Stimulated activated naive B cell treated with anti-CD40 and anti-IgM and Interleukin-4, amounts not matched to agents 10 μg/mL and 1 μg/mL and 100 μg/mL, for 72 hours (primary cell): Measurements from ENCODE around the gene NOSTRIN.

Experiments used
- ATAC-seq, 2 donors: fragments of 150-1000 bp; cut with Tn5 transposase; replicated peaks; 2 replicates each; pipeline ENCODE4 v1.10.0; 2021; ENCODE audit warnings: moderate library complexity in 1 of 2
- DNase-seq: peaks from one replicate; pipeline ENCODE4 v3.0.0; 2021
- H3K27ac Mint-ChIP-seq: one replicate; pipeline ENCODE4 v1.8.0; 2022; ENCODE audit warnings: mild to moderate bottlenecking, mixed read lengths
- H3K27me3 Mint-ChIP-seq, 2 donors: one replicate each; pipeline ENCODE4 v1.8.0; 2022; ENCODE audit warnings: mixed read lengths in 2 of 2
- H3K36me3 Mint-ChIP-seq, 2 donors: one replicate each; pipeline ENCODE4 v1.8.0; 2022; ENCODE audit warnings: mixed read lengths in 2 of 2, mild to moderate bottlenecking in 1 of 2
- H3K4me1 Mint-ChIP-seq, 2 donors: one replicate each; pipeline ENCODE4 v1.8.0; 2022; ENCODE audit warnings: mixed read lengths in 2 of 2, mild to moderate bottlenecking in 1 of 2
- H3K4me3 Mint-ChIP-seq, 2 donors: one replicate each; pipeline ENCODE4 v1.8.0; 2022; ENCODE audit warnings: mild to moderate bottlenecking in 2 of 2, mixed read lengths in 2 of 2, moderate library complexity in 1 of 2
- H3K9me3 Mint-ChIP-seq, 2 donors: one replicate each; pipeline ENCODE4 v1.8.0; 2022; ENCODE audit warnings: mixed read lengths in 2 of 2, mild to moderate bottlenecking in 1 of 2

NOSTRIN gene

GRCh38 chr2:168819829-168820489, 17.5 kb downstream of the NOSTRIN start:
- no peaks in the 10 kb centered on the region for H3K27me3 Mint-ChIP-seq
- no peak for ATAC-seq

GRCh38 chr2:168821577-168821976, 19.1 kb downstream of the NOSTRIN start:
- H3K36me3 Mint-ChIP-seq = no peaks in the 10 kb centered on the region
- H3K27ac Mint-ChIP-seq = no peak overlapping the region
- H3K4me1 Mint-ChIP-seq = no peaks in the 10 kb centered on the region
- H3K9me3 Mint-ChIP-seq = no peaks in the 10 kb centered on the region
- H3K4me3 Mint-ChIP-seq = no peak overlapping the region
- no peaks in the 10 kb centered on the region for H3K27me3 Mint-ChIP-seq
- DNase-seq (no peak), ATAC-seq (no peak)

More at GRCh38 chr2:168819829-168820489, 17.5 kb downstream of the NOSTRIN start:
- DNase-seq = no peak
- H3K36me3 Mint-ChIP-seq = no peaks in the 10 kb centered on the region
- no peaks in the 10 kb centered on the region for H3K9me3 Mint-ChIP-seq
- no peak overlapping the region for H3K27ac Mint-ChIP-seq
- H3K4me3 Mint-ChIP-seq = no peak overlapping the region
- no peaks in the 10 kb centered on the region for H3K4me1 Mint-ChIP-seq

GRCh38 chr2:168821992-168822391, 19.6 kb downstream of the NOSTRIN start:
- no peak overlapping the region for H3K4me3 Mint-ChIP-seq
- no peaks in the 10 kb centered on the region for H3K27me3 Mint-ChIP-seq
- no peak for ATAC-seq
- H3K9me3 Mint-ChIP-seq = no peaks in the 10 kb centered on the region
- H3K4me1 Mint-ChIP-seq = no peaks in the 10 kb centered on the region
- DNase-seq = no peak
- H3K27ac Mint-ChIP-seq = no peak overlapping the region
- no peaks in the 10 kb centered on the region for H3K36me3 Mint-ChIP-seq

GRCh38 chr2:168825126-168825525, 22.7 kb downstream of the NOSTRIN start:
- no peak overlapping the region for H3K27ac Mint-ChIP-seq
- H3K9me3 Mint-ChIP-seq = no peaks in the 10 kb centered on the region
- ATAC-seq (no peak), DNase-seq (no peak)
- H3K4me1 Mint-ChIP-seq = no peaks in the 10 kb centered on the region
- H3K36me3 Mint-ChIP-seq = no peaks in the 10 kb centered on the region
- no peak overlapping the region for H3K4me3 Mint-ChIP-seq
- no peaks in the 10 kb centered on the region for H3K27me3 Mint-ChIP-seq

- ATAC-seq = no peak
- H3K36me3 Mint-ChIP-seq = no peaks in the 10 kb centered on the region
- no peak overlapping the region for H3K4me3 Mint-ChIP-seq
These were observed 28.5 kb downstream of the NOSTRIN start for GRCh38 chr2:168830958-168831357.

GRCh38 chr2:168831662-168832061, 29.2 kb downstream of the NOSTRIN start:
- H3K27me3 Mint-ChIP-seq = no peaks in the 10 kb centered on the region
- no peaks in the 10 kb centered on the region for H3K36me3 Mint-ChIP-seq
- ATAC-seq (no peak), DNase-seq (no peak)
- H3K4me3 Mint-ChIP-seq = no peak overlapping the region
- H3K4me1 Mint-ChIP-seq = no peaks in the 10 kb centered on the region
- H3K9me3 Mint-ChIP-seq = no peaks in the 10 kb centered on the region
- no peak overlapping the region for H3K27ac Mint-ChIP-seq

More at GRCh38 chr2:168830958-168831357, 28.5 kb downstream of the NOSTRIN start:
- no peaks in the 10 kb centered on the region for H3K27me3 Mint-ChIP-seq
- H3K4me1 Mint-ChIP-seq = no peaks in the 10 kb centered on the region
- H3K9me3 Mint-ChIP-seq = no peaks in the 10 kb centered on the region
- H3K27ac Mint-ChIP-seq = no peak overlapping the region
- DNase-seq = no peak

- Mint-ChIP-seq H3K27ac (no peak overlapping the region), H3K4me1 (no peaks in the 10 kb centered on the region), H3K27me3 (peaks cover 0 to 4% of the 10 kb centered on the region in 2 donors), H3K36me3 (peaks cover 0 to 2% of the 10 kb centered on the region in 2 donors), H3K9me3 (peaks cover 0 to 3% of the 10 kb centered on the region in 2 donors), H3K4me3 (no peak overlapping the region)
- DNase-seq (no peak), ATAC-seq (no peak)
These were observed 33.5 kb downstream of the NOSTRIN start for GRCh38 chr2:168835969-168836368.

GRCh38 chr2:168841445-168841844, 39.0 kb downstream of the NOSTRIN start:
- ATAC-seq = no peak
- no peak for DNase-seq
- H3K27ac Mint-ChIP-seq = no peak overlapping the region
- no peak overlapping the region for H3K4me3 Mint-ChIP-seq
- peaks cover 0 to 2% of the 10 kb centered on the region in 2 donors for H3K36me3 Mint-ChIP-seq
- peaks cover 2 to 6% of the 10 kb centered on the region in 2 donors for H3K4me1 Mint-ChIP-seq
- peaks cover 0 to 3% of the 10 kb centered on the region in 2 donors for H3K9me3 Mint-ChIP-seq
- peaks cover 0 to 4% of the 10 kb centered on the region in 2 donors for H3K27me3 Mint-ChIP-seq

GRCh38 chr2:168843253-168843652, 40.8 kb downstream of the NOSTRIN start:
- Mint-ChIP-seq H3K27ac (no peak overlapping the region), H3K4me3 (no peak overlapping the region), H3K27me3 (peaks cover 0 to 4% of the 10 kb centered on the region in 2 donors), H3K36me3 (peaks cover 0 to 2% of the 10 kb centered on the region in 2 donors), H3K4me1 (peaks cover 2 to 6% of the 10 kb centered on the region in 2 donors), H3K9me3 (peaks cover 0 to 2% of the 10 kb centered on the region in 2 donors)
- no peak for DNase-seq
- no peak for ATAC-seq

GRCh38 chr2:168848225-168848624, 45.8 kb downstream of the NOSTRIN start:
- H3K4me1 Mint-ChIP-seq = no peaks in the 10 kb centered on the region
- no peaks in the 10 kb centered on the region for H3K27me3 Mint-ChIP-seq
- DNase-seq (no peak), ATAC-seq (no peak)
- peaks cover 0 to 2% of the 10 kb centered on the region in 2 donors for H3K36me3 Mint-ChIP-seq
- no peak overlapping the region for H3K27ac Mint-ChIP-seq
- H3K4me3 Mint-ChIP-seq = no peak overlapping the region
- H3K9me3 Mint-ChIP-seq = no peaks in the 10 kb centered on the region

GRCh38 chr2:168849610-168850009, 47.2 kb downstream of the NOSTRIN start:
- DNase-seq (no peak), ATAC-seq (no peak)
- Mint-ChIP-seq H3K27ac (no peak overlapping the region), H3K9me3 (no peaks in the 10 kb centered on the region), H3K36me3 (peaks cover 0 to 2% of the 10 kb centered on the region in 2 donors), H3K27me3 (no peaks in the 10 kb centered on the region), H3K4me3 (no peak overlapping the region), H3K4me1 (no peaks in the 10 kb centered on the region)

- H3K4me1 Mint-ChIP-seq = no peaks in the 10 kb centered on the region
These were observed 48.4 kb downstream of the NOSTRIN start for GRCh38 chr2:168850846-168851245.

GRCh38 chr2:168851674-168852320, 49.4 kb downstream of the NOSTRIN start:
- H3K36me3 Mint-ChIP-seq = peaks cover 0 to 2% of the 10 kb centered on the region in 2 donors
- H3K4me1 Mint-ChIP-seq = no peaks in the 10 kb centered on the region
- no peaks in the 10 kb centered on the region for H3K9me3 Mint-ChIP-seq
- H3K4me3 Mint-ChIP-seq = no peak overlapping the region
- no peaks in the 10 kb centered on the region for H3K27me3 Mint-ChIP-seq
- DNase-seq (no peak), ATAC-seq (no peak)
- no peak overlapping the region for H3K27ac Mint-ChIP-seq

More at GRCh38 chr2:168850846-168851245, 48.4 kb downstream of the NOSTRIN start:
- no peak for DNase-seq
- Mint-ChIP-seq H3K4me3 (no peak overlapping the region), H3K36me3 (peaks cover 0 to 2% of the 10 kb centered on the region in 2 donors), H3K9me3 (no peaks in the 10 kb centered on the region), H3K27me3 (no peaks in the 10 kb centered on the region), H3K27ac (no peak overlapping the region)
- no peak for ATAC-seq

- ATAC-seq (no peak), DNase-seq (no peak)
- no peak overlapping the region for H3K4me3 Mint-ChIP-seq
- no peaks in the 10 kb centered on the region for H3K9me3 Mint-ChIP-seq
- peaks cover 0 to 2% of the 10 kb centered on the region in 2 donors for H3K36me3 Mint-ChIP-seq
- no peaks in the 10 kb centered on the region for H3K4me1 Mint-ChIP-seq
- no peak overlapping the region for H3K27ac Mint-ChIP-seq
- no peaks in the 10 kb centered on the region for H3K27me3 Mint-ChIP-seq
These were observed 50.0 kb downstream of the NOSTRIN start for GRCh38 chr2:168852481-168852880.

GRCh38 chr2:168853471-168853870, 51.0 kb downstream of the NOSTRIN start:
- peaks cover 0 to 2% of the 10 kb centered on the region in 2 donors for H3K36me3 Mint-ChIP-seq
- H3K27ac Mint-ChIP-seq = no peak overlapping the region
- H3K4me1 Mint-ChIP-seq = no peaks in the 10 kb centered on the region
- no peak overlapping the region for H3K4me3 Mint-ChIP-seq
- H3K27me3 Mint-ChIP-seq = no peaks in the 10 kb centered on the region
- ATAC-seq (no peak), DNase-seq (no peak)
- no peaks in the 10 kb centered on the region for H3K9me3 Mint-ChIP-seq
